Skeletal muscle tissue (tissue), 4 donors: ENCODE data around the gene GART. TPM values are rescaled to one million over a fixed set of nuclear protein-coding genes. Genes with fewer than 3 reads are reported as not detected.
"Not testable (repeated sequence)": the region's sequence is repeated elsewhere in the genome, so short reads cannot be mapped to it uniquely, and the experiment has no call there.

Source experiments
- H3K27ac ChIP-seq: one replicate; pipeline ENCODE4 v1.7.0; 2013; ENCODE audit warnings: mild to moderate bottlenecking, low read depth, low read length, inconsistent platforms
- H3K27me3 ChIP-seq, 3 donors: one replicate each; pipeline ENCODE4 v1.7.0; 2013; ENCODE audit warnings: low read length in 3 of 3; ENCODE audit not compliant: control insufficient read depth in 3 of 3, insufficient read depth in 3 of 3
- H3K36me3 ChIP-seq, 3 donors: one replicate each; pipeline ENCODE4 v1.7.0; 2013; ENCODE audit warnings: low read length in 3 of 3; ENCODE audit not compliant: control insufficient read depth in 3 of 3, insufficient read depth in 3 of 3
- H3K4me1 ChIP-seq, 3 donors: one replicate each; pipeline ENCODE4 v1.7.0; 2013; ENCODE audit warnings: low read length in 3 of 3, mild to moderate bottlenecking in 3 of 3; ENCODE audit not compliant: control insufficient read depth in 3 of 3, insufficient read depth in 3 of 3
- H3K4me3 ChIP-seq, 3 donors: one replicate each; pipeline ENCODE4 v1.7.0; 2013; ENCODE audit warnings: low read length in 3 of 3
- H3K9ac ChIP-seq, 3 donors: one replicate each; pipeline ENCODE4 v1.7.0; 2013; ENCODE audit warnings: low read length in 3 of 3, mild to moderate bottlenecking in 3 of 3, moderate library complexity in 2 of 3, low read depth in 1 of 3
- H3K9me3 ChIP-seq, 3 donors: one replicate each; pipeline ENCODE4 v1.7.0; 2013; ENCODE audit warnings: low read length in 3 of 3; ENCODE audit not compliant: control insufficient read depth in 3 of 3
- total RNA-seq: library from RNA; depleted of rRNA; stranded (reverse); fragments of >200 nt; gene quantifications from one replicate; pipeline ENCODE4 v1.2.3, GENCODE V29; 2014
- donor health status: Osteomylitis.

The GART gene
- total RNA-seq, 1 donor from 2014 or later: 52.2 TPM

GRCh38 chr21:33478935-33479678 is 62.8 kb downstream of the GART start:
- peak overlapping the region; percentile 87 to 95 (median 88) for H3K9ac ChIP-seq
- no peaks in the 10 kb centered on the region for H3K27me3 ChIP-seq
- H3K27ac ChIP-seq: peak overlapping the region; percentile 92
- H3K4me1 ChIP-seq: peaks cover 7 to 22% (median 11%) of the 10 kb centered on the region in 3 donors
- peak overlapping the region; percentile 79 to 87 (median 81) for H3K4me3 ChIP-seq
- no peaks in the 10 kb centered on the region for H3K9me3 ChIP-seq
- H3K36me3 ChIP-seq: no peaks in the 10 kb centered on the region

GRCh38 chr21:33478182-33478581 is 63.7 kb downstream of the GART start:
- peak overlapping the region; percentile 92 for H3K27ac ChIP-seq
- peak overlapping the region; percentile 53 to 95 (median 88) for H3K9ac ChIP-seq
- H3K9me3 ChIP-seq: no peaks in the 10 kb centered on the region
- no peaks in the 10 kb centered on the region for H3K36me3 ChIP-seq
- H3K4me3 ChIP-seq: peak overlapping the region; percentile 79 to 87 (median 81)
- no peaks in the 10 kb centered on the region for H3K27me3 ChIP-seq
- H3K4me1 ChIP-seq: peaks cover 7 to 22% (median 11%) of the 10 kb centered on the region in 3 donors

DNA sequence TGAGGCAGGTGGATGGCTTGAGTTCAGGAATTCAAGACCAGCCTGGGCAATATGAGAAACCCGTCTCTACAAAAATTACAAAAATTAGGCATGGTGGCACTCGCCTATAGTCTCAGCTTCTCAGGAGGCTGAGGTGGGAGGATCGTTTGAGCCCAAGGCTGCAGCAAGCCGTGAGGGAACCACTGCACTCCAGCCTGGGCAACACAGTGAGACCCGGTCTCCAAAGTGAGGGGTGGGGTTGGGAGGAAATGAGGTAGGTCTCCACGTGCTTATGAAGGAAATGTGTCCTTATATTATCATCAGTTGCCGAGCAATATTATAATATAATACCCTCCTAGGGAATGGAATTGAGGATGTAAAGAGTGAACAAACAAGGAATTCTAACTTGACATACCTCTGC is 64.9 kb downstream of the GART start:
- Histone ChIP-seq H3K27ac (no peak overlapping the region), H3K27me3 (no peaks in the 10 kb centered on the region), H3K9me3 (no peaks in the 10 kb centered on the region), H3K4me3 (no peak overlapping the region), H3K4me1 (peaks cover 7 to 22% (median 11%) of the 10 kb centered on the region in 3 donors), H3K36me3 (no peaks in the 10 kb centered on the region), H3K9ac (no peak overlapping the region)

- Histone ChIP-seq H3K4me1 (peaks cover 2 to 3% (median 2%) of the 10 kb centered on the region in 3 donors), H3K27me3 (no peaks in the 10 kb centered on the region), H3K9ac (no peak overlapping the region), H3K27ac (no peak overlapping the region), H3K36me3 (no peaks in the 10 kb centered on the region), H3K9me3 (no peaks in the 10 kb centered on the region), H3K4me3 (no peak overlapping the region)
These were observed 68.6 kb downstream of the GART start for GRCh38 chr21:33473344-33473743.

GRCh38 chr21:33470701-33471100 is 71.2 kb downstream of the GART start:
- H3K27me3 ChIP-seq: no peaks in the 10 kb centered on the region
- no peak overlapping the region for H3K4me3 ChIP-seq
- peaks cover 0 to 3% (median 0%) of the 10 kb centered on the region in 3 donors for H3K36me3 ChIP-seq
- no peak overlapping the region for H3K9ac ChIP-seq
- no peak overlapping the region for H3K27ac ChIP-seq
- H3K9me3 ChIP-seq: no peaks in the 10 kb centered on the region
- H3K4me1 ChIP-seq: no peaks in the 10 kb centered on the region

DNA sequence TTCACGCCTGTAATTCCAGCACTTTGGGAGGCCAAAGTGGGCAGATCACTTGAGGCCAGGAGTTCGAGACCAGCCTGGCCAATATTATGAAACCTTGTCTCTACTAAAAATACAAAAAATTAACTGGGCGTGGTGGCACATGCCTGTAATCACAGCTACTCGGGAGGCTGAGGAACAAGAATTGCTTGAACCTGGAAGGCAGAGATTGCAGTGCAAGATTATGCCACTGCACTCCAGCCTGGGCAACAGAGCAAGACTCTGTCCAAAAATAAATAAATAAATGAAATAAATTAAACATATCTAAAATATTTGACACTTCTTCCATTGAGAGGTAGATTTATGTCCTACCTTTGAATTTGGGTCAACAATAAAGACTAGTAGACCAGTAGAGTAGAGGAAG is 72.7 kb downstream of the GART start:
- H3K9ac ChIP-seq, H3K9me3 ChIP-seq, H3K4me1 ChIP-seq, H3K4me3 ChIP-seq, H3K36me3 ChIP-seq, H3K27me3 ChIP-seq, H3K27ac ChIP-seq: not testable (repeated sequence)

- peaks cover 14 to 34% (median 19%) of the 10 kb centered on the region in 3 donors for H3K36me3 ChIP-seq
- no peaks in the 10 kb centered on the region for H3K9me3 ChIP-seq
- no peak overlapping the region for H3K4me3 ChIP-seq
- H3K27me3 ChIP-seq: no peaks in the 10 kb centered on the region
- no peak overlapping the region for H3K27ac ChIP-seq
- no peaks in the 10 kb centered on the region for H3K4me1 ChIP-seq
- no peak overlapping the region for H3K9ac ChIP-seq
These were observed 80.2 kb downstream of the GART start for GRCh38 chr21:33461538-33462250.

- Histone ChIP-seq H3K27me3 (no peaks in the 10 kb centered on the region), H3K9me3 (no peaks in the 10 kb centered on the region), H3K27ac (no peak overlapping the region), H3K9ac (no peak overlapping the region), H3K36me3 (peaks cover 13 to 32% (median 27%) of the 10 kb centered on the region in 3 donors), H3K4me1 (no peaks in the 10 kb centered on the region), H3K4me3 (no peak overlapping the region)
These were observed 83.1 kb downstream of the GART start for GRCh38 chr21:33458861-33459260.

DNA sequence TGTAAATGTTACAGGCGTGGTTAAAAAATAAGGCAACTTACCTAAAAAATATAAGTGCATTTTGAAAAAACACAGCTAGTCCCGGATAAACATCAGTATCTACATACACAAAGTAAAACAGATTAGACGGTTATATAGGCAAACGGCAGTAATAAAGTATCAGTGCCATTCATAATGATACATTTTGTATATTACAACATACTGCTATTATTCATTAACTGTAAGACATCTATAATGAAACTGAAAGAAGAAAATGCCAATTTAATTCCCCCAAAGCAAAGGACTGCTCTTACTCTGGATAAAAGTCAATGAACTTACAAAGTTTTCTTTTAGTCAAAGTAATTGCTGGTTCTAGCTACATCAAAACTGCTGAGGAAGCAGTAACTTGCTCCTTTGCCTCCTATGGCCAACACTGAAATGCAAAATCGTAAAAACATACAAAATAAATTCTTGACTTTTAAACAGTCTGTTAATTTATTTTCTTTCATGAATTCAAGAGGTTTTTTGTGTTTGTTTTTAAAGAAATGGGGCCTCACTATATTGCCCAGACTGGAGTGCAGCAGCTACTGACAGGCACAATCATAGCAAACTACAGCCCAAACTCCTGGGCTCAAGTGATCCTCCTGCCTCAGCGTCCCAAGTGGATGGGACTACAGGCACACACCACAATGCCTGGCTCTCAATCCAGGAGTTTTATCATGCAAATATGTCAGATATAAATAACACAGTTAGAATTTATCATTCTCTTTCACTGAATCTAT is 86.1 kb downstream of the GART start:
- Histone ChIP-seq H3K4me3 (no peak overlapping the region), H3K27me3 (no peaks in the 10 kb centered on the region), H3K4me1 (peaks cover 0 to 2% (median 0%) of the 10 kb centered on the region in 3 donors), H3K36me3 (peaks cover 15 to 27% (median 23%) of the 10 kb centered on the region in 3 donors), H3K27ac (no peak overlapping the region), H3K9me3 (no peaks in the 10 kb centered on the region), H3K9ac (no peak overlapping the region)
